A673 (cell line): ENCODE measurements around the gene CC2D1A.

ENCODE experiments used
- CTCF ChIP-seq: fragments of 300-800, 200-600 bp; sonication (generic); conservative IDR thresholded peaks from 2 replicates; pipeline ENCODE4 v1.5.1; 2017; ENCODE audit warnings: low read depth, mild to moderate bottlenecking, antibody characterized with exemption, low read length, moderate library complexity, mixed read lengths
- EZH2 ChIP-seq: fragments of 200-600 bp; sonication (generic); IDR thresholded peaks from 2 replicates; pipeline ENCODE4 v1.6.1; 2017; ENCODE audit warnings: borderline replicate concordance, low read depth, mild to moderate bottlenecking, mixed read lengths, antibody characterized with exemption, low read length; ENCODE audit not compliant: poor library complexity, severe bottlenecking

GRCh38 chr19:13908674-13909073, 2.7 kb downstream of the CC2D1A start:
- TF ChIP-seq CTCF = no peak
- TF ChIP-seq EZH2 = no peak
